ENCODE measurements around the gene ELOVL2.

The ELOVL2 gene

DNA sequence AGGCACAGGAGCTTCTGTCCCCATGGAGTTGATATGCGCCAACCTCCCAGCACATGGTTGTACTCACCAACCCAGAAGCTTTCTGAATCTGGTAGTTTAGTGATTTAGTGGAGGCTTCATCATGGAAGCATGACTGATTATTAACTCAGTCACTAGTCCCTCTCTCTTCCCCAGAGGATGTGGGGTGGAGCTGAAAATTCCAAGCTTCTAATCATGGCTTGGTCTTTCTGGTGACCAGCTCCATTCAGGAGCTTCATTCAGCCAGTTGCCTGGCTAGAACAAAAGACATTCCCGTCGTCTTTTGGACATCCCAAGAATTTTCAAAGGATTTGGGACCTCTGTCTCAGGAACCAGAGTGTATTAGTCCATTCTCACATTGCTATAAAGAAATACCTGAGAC, 36.2 kb upstream of the ELOVL2 start:
- Histone ChIP-seq H3K4me3 (IDR thresholded peaks at IDR 0.05; ENCODE audit: insufficient read depth, low read depth, low read length) (no peak overlapping the region), H3K79me2 (ENCODE audit: insufficient read depth, low read depth) (no peaks in the 10 kb centered on the region), H3K4me2 (no peak overlapping the region), H3K27me3 (ENCODE audit: insufficient read depth, low read depth) (no peaks in the 10 kb centered on the region), H2AFZ (ENCODE audit: low read depth) (no peak overlapping the region), H3K27ac (no peak overlapping the region), H3K9ac (no peak overlapping the region), H3K36me3 (ENCODE audit: insufficient read depth) (no peaks in the 10 kb centered on the region), H4K20me1 (ENCODE audit: insufficient read depth) (no peaks in the 10 kb centered on the region), H3K4me1 (ENCODE audit: low read depth, poor library complexity, severe bottlenecking) (no peaks in the 10 kb centered on the region)
- TF ChIP-seq, protein P1, sequence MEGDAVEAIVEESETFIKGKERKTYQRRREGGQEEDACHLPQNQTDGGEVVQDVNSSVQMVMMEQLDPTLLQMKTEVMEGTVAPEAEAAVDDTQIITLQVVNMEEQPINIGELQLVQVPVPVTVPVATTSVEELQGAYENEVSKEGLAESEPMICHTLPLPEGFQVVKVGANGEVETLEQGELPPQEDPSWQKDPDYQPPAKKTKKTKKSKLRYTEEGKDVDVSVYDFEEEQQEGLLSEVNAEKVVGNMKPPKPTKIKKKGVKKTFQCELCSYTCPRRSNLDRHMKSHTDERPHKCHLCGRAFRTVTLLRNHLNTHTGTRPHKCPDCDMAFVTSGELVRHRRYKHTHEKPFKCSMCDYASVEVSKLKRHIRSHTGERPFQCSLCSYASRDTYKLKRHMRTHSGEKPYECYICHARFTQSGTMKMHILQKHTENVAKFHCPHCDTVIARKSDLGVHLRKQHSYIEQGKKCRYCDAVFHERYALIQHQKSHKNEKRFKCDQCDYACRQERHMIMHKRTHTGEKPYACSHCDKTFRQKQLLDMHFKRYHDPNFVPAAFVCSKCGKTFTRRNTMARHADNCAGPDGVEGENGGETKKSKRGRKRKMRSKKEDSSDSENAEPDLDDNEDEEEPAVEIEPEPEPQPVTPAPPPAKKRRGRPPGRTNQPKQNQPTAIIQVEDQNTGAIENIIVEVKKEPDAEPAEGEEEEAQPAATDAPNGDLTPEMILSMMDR (conservative IDR thresholded peaks at IDR 0.05; ENCODE audit: low read depth, low read length): no peak

DNA sequence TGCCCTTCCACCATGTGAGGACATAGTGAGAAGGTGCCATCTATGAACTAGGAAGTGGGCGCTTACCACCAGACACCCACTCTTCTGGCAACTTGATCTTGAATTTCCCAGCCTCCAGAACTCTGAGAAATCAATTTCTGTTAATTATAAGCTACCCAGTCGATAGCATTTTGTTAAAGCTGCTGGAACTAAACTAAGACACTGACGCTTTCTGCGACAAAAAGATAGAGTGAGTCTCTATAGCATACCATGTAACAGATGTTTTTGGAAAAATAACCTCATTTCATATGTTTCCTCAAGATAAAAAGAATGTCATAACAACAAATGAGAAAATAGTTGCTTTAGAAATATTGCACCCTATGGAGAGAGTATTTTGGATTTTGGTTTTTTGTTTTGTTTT, 34.2 kb upstream of the ELOVL2 start:
- Histone ChIP-seq H4K20me1 (ENCODE audit: insufficient read depth) (no peaks in the 10 kb centered on the region), H3K9ac (no peak overlapping the region), H3K4me3 (IDR thresholded peaks at IDR 0.05; ENCODE audit: insufficient read depth, low read depth, low read length) (no peak overlapping the region), H3K4me2 (no peak overlapping the region), H3K36me3 (ENCODE audit: insufficient read depth) (no peaks in the 10 kb centered on the region), H3K27ac (no peak overlapping the region), H3K27me3 (ENCODE audit: insufficient read depth, low read depth) (no peaks in the 10 kb centered on the region), H2AFZ (ENCODE audit: low read depth) (no peak overlapping the region), H3K79me2 (ENCODE audit: insufficient read depth, low read depth) (no peaks in the 10 kb centered on the region), H3K4me1 (ENCODE audit: low read depth, poor library complexity, severe bottlenecking) (no peaks in the 10 kb centered on the region)
- TF ChIP-seq, protein P1 (conservative IDR thresholded peaks at IDR 0.05; ENCODE audit: low read depth, low read length): no peak

DNA sequence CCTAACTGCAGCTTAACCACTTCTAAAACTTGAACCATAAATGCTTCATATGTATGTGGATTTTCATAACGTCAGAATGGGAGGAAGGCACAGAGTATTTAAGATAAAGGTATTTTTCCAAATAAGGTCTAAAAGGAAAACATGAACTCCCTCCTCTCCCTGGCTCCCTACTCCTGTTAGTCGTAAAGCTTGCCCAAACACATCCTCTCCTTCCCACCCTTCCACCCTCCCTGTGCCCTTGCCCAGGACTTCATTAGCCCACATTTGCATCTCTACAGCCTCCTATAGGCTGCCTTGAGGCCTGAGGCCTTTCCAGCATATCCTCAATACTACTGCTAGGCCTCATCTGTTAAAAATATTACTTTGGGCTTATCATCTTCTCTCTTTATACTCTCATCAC, 32.4 kb upstream of the ELOVL2 start:
- Histone ChIP-seq H3K36me3 (ENCODE audit: insufficient read depth) (no peaks in the 10 kb centered on the region), H3K4me2 (no peak overlapping the region), H3K79me2 (ENCODE audit: insufficient read depth, low read depth) (no peaks in the 10 kb centered on the region), H3K27me3 (ENCODE audit: insufficient read depth, low read depth) (no peaks in the 10 kb centered on the region), H4K20me1 (ENCODE audit: insufficient read depth) (no peaks in the 10 kb centered on the region), H3K27ac (no peak overlapping the region), H3K4me1 (ENCODE audit: low read depth, poor library complexity, severe bottlenecking) (no peaks in the 10 kb centered on the region), H3K9ac (no peak overlapping the region), H3K4me3 (IDR thresholded peaks at IDR 0.05; ENCODE audit: insufficient read depth, low read depth, low read length) (no peak overlapping the region), H2AFZ (ENCODE audit: low read depth) (no peak overlapping the region)
- TF ChIP-seq, protein P1 (conservative IDR thresholded peaks at IDR 0.05; ENCODE audit: low read depth, low read length): no peak

DNA sequence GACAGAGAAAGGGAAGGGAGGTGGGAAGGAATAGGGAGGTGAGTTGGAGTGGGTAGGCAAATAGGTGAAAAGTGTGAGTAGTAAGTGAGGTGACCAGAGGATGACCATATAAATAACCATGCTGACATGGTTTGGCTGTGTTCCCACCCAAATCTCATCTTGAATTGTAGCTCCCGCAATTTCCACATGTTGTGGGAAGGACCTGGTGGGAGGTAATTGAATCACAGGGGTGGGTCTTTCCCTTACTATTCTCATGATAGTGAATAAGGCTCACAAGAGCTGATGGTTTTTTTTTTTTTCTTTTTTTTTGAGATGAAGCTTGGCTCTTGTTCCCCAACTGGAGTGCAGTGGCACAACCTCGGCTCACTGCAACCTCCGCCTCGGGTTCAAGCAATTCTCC, 28.0 kb upstream of the ELOVL2 start:
- TF ChIP-seq, protein P1 (conservative IDR thresholded peaks at IDR 0.05; ENCODE audit: low read depth, low read length): no peak
- Histone ChIP-seq H3K36me3 (ENCODE audit: insufficient read depth) (no peaks in the 10 kb centered on the region), H3K27me3 (ENCODE audit: insufficient read depth, low read depth) (no peaks in the 10 kb centered on the region), H3K9ac (no peak overlapping the region), H4K20me1 (ENCODE audit: insufficient read depth) (no peaks in the 10 kb centered on the region), H3K79me2 (ENCODE audit: insufficient read depth, low read depth) (no peaks in the 10 kb centered on the region), H2AFZ (ENCODE audit: low read depth) (no peak overlapping the region), H3K4me1 (ENCODE audit: low read depth, poor library complexity, severe bottlenecking) (no peaks in the 10 kb centered on the region), H3K4me3 (IDR thresholded peaks at IDR 0.05; ENCODE audit: insufficient read depth, low read depth, low read length) (no peak overlapping the region), H3K4me2 (no peak overlapping the region), H3K27ac (no peak overlapping the region)

DNA sequence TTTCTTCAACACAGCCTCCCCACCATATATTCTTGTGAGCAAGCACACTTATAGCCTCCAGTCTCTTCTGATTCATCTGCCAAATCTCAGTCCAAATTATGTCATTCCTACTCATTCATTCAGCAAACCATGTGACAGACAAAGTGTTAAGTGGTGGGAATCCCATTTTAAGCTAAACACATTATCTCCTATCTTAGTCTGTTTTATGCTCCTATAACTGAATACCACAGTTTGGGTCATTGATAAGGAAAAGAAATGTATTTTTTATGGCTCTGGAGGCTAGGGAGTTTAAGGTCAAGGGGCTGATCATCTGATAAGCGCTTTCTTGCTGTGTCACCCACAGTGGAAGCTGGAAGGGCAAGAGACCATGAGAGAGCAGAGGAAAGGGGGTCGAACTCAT, 25.7 kb upstream of the ELOVL2 start:
- H4K20me1 ChIP-seq (ENCODE audit: insufficient read depth): no peaks in the 10 kb centered on the region
- no peaks in the 10 kb centered on the region for H3K36me3 ChIP-seq (ENCODE audit: insufficient read depth)
- no peaks in the 10 kb centered on the region for H3K27me3 ChIP-seq (ENCODE audit: insufficient read depth, low read depth)
- H3K4me2 ChIP-seq: no peak overlapping the region
- no peaks in the 10 kb centered on the region for H3K79me2 ChIP-seq (ENCODE audit: insufficient read depth, low read depth)
- no peak overlapping the region for H3K27ac ChIP-seq
- H3K9ac ChIP-seq: no peak overlapping the region
- no peak overlapping the region for H3K4me3 ChIP-seq (IDR thresholded peaks at IDR 0.05; ENCODE audit: insufficient read depth, low read depth, low read length)
- no peak overlapping the region for H2AFZ ChIP-seq (ENCODE audit: low read depth)
- H3K4me1 ChIP-seq (ENCODE audit: low read depth, poor library complexity, severe bottlenecking): no peaks in the 10 kb centered on the region
- TF ChIP-seq, protein P1 (conservative IDR thresholded peaks at IDR 0.05; ENCODE audit: low read depth, low read length): no peak

Measured in KMS-11 (cell line).